Glutamatergic neuron (in vitro differentiated cells): ENCODE measurements around the gene MOGAT1. TPM values are rescaled to one million over a fixed set of nuclear protein-coding genes. Genes with fewer than 3 reads are reported as not detected.

Source experiments
- DNase-seq: peaks from one replicate; pipeline ENCODE4 v3.0.0; 2022
- H3K27ac Mint-ChIP-seq: one replicate; pipeline ENCODE4 v1.8.0; 2020; ENCODE audit warnings: mild to moderate bottlenecking, mixed read lengths, inconsistent platforms; ENCODE audit not compliant: unreplicated experiment
- H3K27me3 Mint-ChIP-seq: one replicate; pipeline ENCODE4 v1.8.0; 2020; ENCODE audit warnings: mild to moderate bottlenecking, moderate library complexity, mixed read lengths, inconsistent platforms; ENCODE audit not compliant: unreplicated experiment
- H3K36me3 Mint-ChIP-seq: one replicate; pipeline ENCODE4 v1.8.0; 2020; ENCODE audit warnings: mild to moderate bottlenecking, mixed read lengths, inconsistent platforms; ENCODE audit not compliant: unreplicated experiment
- H3K4me1 Mint-ChIP-seq: one replicate; pipeline ENCODE4 v1.8.0; 2020; ENCODE audit warnings: mild to moderate bottlenecking, low read depth, mixed read lengths, inconsistent platforms; ENCODE audit not compliant: unreplicated experiment
- H3K4me3 Mint-ChIP-seq: one replicate; pipeline ENCODE4 v1.8.0; 2020; ENCODE audit warnings: mild to moderate bottlenecking, mixed read lengths, inconsistent platforms; ENCODE audit not compliant: unreplicated experiment
- H3K9me3 Mint-ChIP-seq: one replicate; pipeline ENCODE4 v1.8.0; 2020; ENCODE audit warnings: mild to moderate bottlenecking, moderate library complexity, mixed read lengths, inconsistent platforms; ENCODE audit not compliant: unreplicated experiment
- CTCF ChIP-seq: fragments of 200-600 bp; sonication (generic); IDR thresholded peaks from one replicate; pipeline ENCODE4 v1.5.0; 2021; ENCODE audit not compliant: partially characterized antibody, unreplicated experiment
- total RNA-seq: library from RNA; stranded (reverse); fragmentation: NEBNext Ultra II Directional; extraction: Animal tissue kit (Norgen Biotek cat#: 25700); gene quantifications from one replicate; pipeline ENCODE4 v1.2.1, GENCODE V29; 2021; ENCODE audit not compliant: unreplicated experiment

The MOGAT1 gene
- total RNA-seq, 1 donor from 2014 or later: not detected

- no peaks in the 10 kb centered on the region for H3K9me3 Mint-ChIP-seq
- no peak overlapping the region for H3K4me3 Mint-ChIP-seq
- no peak overlapping the region for H3K27ac Mint-ChIP-seq
- no peaks in the 10 kb centered on the region for H3K36me3 Mint-ChIP-seq
- H3K4me1 Mint-ChIP-seq: no peaks in the 10 kb centered on the region
- no peak for DNase-seq
- no peak for TF ChIP-seq CTCF
- H3K27me3 Mint-ChIP-seq: no peaks in the 10 kb centered on the region
Observed at GRCh38 chr2:222677981-222678380, 6.5 kb downstream of the MOGAT1 start.

DNA sequence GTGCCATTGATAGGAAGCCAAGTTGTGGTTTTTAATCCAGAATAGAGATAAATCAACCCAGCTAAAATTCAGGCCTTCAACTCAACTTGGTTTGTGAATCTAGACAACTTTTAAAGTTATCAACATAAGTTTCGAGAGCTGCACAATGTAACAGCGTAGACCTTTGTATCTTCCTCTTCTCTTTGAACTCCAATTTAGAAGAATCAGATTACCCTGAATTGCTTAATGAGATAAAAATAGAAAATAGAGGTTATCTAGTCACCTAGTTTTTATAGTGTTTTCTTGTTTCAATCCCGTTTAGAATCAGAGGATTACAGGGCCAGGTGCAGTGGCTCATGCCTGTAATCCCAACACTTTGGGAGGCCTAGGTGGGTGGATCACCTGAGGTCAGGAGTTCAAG is 12.3 kb downstream of the MOGAT1 start:
- Mint-ChIP-seq H3K27me3 (no peaks in the 10 kb centered on the region), H3K27ac (no peak overlapping the region), H3K4me1 (no peaks in the 10 kb centered on the region), H3K36me3 (no peaks in the 10 kb centered on the region), H3K4me3 (no peak overlapping the region), H3K9me3 (no peaks in the 10 kb centered on the region)
- no peak for DNase-seq
- TF ChIP-seq CTCF: no peak

DNA sequence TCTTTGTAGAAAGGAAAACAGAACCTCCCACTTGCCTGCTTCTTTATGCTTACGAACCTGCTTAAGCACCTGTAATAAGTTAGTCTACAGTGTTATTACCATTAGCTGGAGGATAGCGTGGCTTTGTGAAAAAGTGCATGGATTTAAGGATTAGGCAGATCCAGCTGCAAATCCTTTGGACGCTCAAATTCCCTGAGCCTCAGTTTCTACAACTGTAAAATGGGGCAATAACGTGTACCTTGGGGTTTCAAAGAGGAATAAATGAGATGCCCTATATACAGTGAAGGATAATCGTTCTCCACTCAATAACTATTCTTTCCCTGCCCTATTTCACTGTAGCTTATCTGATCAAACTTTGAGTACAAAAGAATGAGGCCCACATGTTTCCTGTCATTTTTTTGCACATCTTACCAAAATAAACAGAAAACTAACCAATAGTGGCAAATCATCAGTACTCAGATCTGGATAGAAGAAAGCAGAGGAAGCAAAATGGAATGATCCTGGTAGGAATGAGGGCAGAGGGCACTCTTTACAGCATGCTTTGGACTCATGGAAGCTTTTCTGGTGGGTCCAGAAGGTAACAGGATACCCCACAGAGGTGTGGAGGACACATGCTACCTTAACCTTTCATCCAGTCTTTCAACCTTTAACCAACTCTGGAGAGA is 14.8 kb downstream of the MOGAT1 start:
- no peaks in the 10 kb centered on the region for H3K27me3 Mint-ChIP-seq
- no peaks in the 10 kb centered on the region for H3K4me1 Mint-ChIP-seq
- H3K9me3 Mint-ChIP-seq: no peaks in the 10 kb centered on the region
- no peak overlapping the region for H3K27ac Mint-ChIP-seq
- H3K4me3 Mint-ChIP-seq: no peak overlapping the region
- H3K36me3 Mint-ChIP-seq: no peaks in the 10 kb centered on the region
- TF ChIP-seq CTCF: no peak
- DNase-seq: no peak

GRCh38 chr2:222688917-222689316 is 17.5 kb downstream of the MOGAT1 start:
- no peak overlapping the region for H3K27ac Mint-ChIP-seq
- H3K4me1 Mint-ChIP-seq: no peaks in the 10 kb centered on the region
- H3K36me3 Mint-ChIP-seq: no peaks in the 10 kb centered on the region
- no peaks in the 10 kb centered on the region for H3K27me3 Mint-ChIP-seq
- DNase-seq: no peak
- H3K9me3 Mint-ChIP-seq: peaks cover 1% of the 10 kb centered on the region
- no peak overlapping the region for H3K4me3 Mint-ChIP-seq
- no peak for TF ChIP-seq CTCF

DNA sequence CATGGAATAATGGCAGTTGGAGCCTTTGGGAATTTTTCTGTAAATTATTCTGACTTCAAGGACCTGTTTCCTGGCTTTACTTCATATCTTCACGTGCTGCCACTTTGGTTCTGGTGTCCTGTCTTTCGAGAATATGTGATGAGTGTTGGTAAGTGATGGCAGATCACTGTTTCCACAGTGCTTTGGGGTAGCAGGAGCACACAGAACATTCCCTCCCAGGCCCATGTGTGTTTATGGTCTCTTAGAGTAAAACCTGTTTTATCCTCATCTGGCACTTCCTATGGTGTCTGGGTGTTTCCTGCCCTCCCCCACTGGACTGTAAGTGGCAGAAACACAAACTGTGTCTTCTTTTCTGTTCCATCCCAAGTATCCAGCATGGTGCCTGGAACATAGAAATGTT is 17.9 kb downstream of the MOGAT1 start:
- peaks cover 1% of the 10 kb centered on the region for H3K9me3 Mint-ChIP-seq
- no peaks in the 10 kb centered on the region for H3K4me1 Mint-ChIP-seq
- TF ChIP-seq CTCF: no peak
- H3K27me3 Mint-ChIP-seq: no peaks in the 10 kb centered on the region
- DNase-seq: no peak
- H3K4me3 Mint-ChIP-seq: no peak overlapping the region
- H3K36me3 Mint-ChIP-seq: no peaks in the 10 kb centered on the region
- no peak overlapping the region for H3K27ac Mint-ChIP-seq
